K562 (cell line): ENCODE data around the gene LRRC10. TPM values are rescaled to one million over a fixed set of nuclear protein-coding genes. Genes with fewer than 3 reads are reported as not detected.

Experiments
- DIDO1 ChIP-seq: fragments of 450-650 bp; IDR thresholded peaks from 2 replicates; pipeline ENCODE4 v1.6.1; 2016; ENCODE audit warnings: low read depth, missing biosample characterization, missing genetic modification characterization
- ELF2 ChIP-seq: fragments of 250-450 bp; sonication (Bioruptor Pico); IDR thresholded peaks from 2 replicates; pipeline ENCODE4 v1.5.0; 2021; ENCODE audit warnings: mild to moderate bottlenecking
- ELF4 ChIP-seq: fragments of 450-650 bp; formaldehyde crosslinking; IDR thresholded peaks from 2 replicates; pipeline ENCODE4 v1.4.0; 2022; ENCODE audit warnings: missing genetic modification characterization
- EWSR1 ChIP-seq: fragments of 450-650 bp; IDR thresholded peaks from 2 replicates; pipeline ENCODE4 v1.6.1; 2018; ENCODE audit warnings: borderline replicate concordance, mild to moderate bottlenecking, low read depth, moderate library complexity; ENCODE audit not compliant: partially characterized antibody
- HMG20B ChIP-seq: fragments of 250-450 bp; sonication (Bioruptor Pico); IDR thresholded peaks from 2 replicates; pipeline ENCODE4 v1.5.0; 2021; ENCODE audit warnings: mild to moderate bottlenecking
- KLF13 ChIP-seq: fragments of 450-650 bp; IDR thresholded peaks from 2 replicates; pipeline ENCODE4 v1.6.1; 2016; ENCODE audit warnings: missing genetic modification characterization, low read depth, mild to moderate bottlenecking, missing compliant biosample characterization, moderate library complexity, borderline replicate concordance
- LARP7 ChIP-seq: fragments of 450-650 bp; IDR thresholded peaks from 2 replicates; pipeline ENCODE4 v1.6.1; 2016
- NFATC3 ChIP-seq: fragments of 450-650 bp; IDR thresholded peaks from 2 replicates; pipeline ENCODE4 v1.6.1; 2017; ENCODE audit warnings: mild to moderate bottlenecking
- NFIX ChIP-seq: fragments of 250-450 bp; sonication (Bioruptor Pico); IDR thresholded peaks from 2 replicates; pipeline ENCODE4 v1.4.0; 2020; ENCODE audit warnings: low read depth, mild to moderate bottlenecking, moderate library complexity
- NFYB ChIP-seq: IDR thresholded peaks from 2 replicates; pipeline ENCODE4 v1.6.1; 2011; ENCODE audit warnings: mild to moderate bottlenecking, moderate library complexity; ENCODE audit not compliant: insufficient read length; ENCODE audit errors: extremely low read depth
- NR2C1 ChIP-seq, 2 experiments: fragments of 450-650 bp; IDR thresholded peaks; 2 replicates each; pipeline ENCODE4 v1.6.1; 2017; ENCODE audit warnings: mild to moderate bottlenecking in 2 of 2, antibody characterized with exemption in 1 of 2, inconsistent platforms in 1 of 2, missing compliant biosample characterization in 1 of 2, missing genetic modification characterization in 1 of 2
- PCBP1 ChIP-seq: fragments of 200-400 bp; formaldehyde crosslinking; IDR thresholded peaks from 2 replicates; pipeline ENCODE4 v1.6.1; 2018; ENCODE audit warnings: mild to moderate bottlenecking, low read depth, low read length; ENCODE audit not compliant: poor library complexity, severe bottlenecking
- POLR3A ChIP-seq: IDR thresholded peaks from 2 replicates; pipeline ENCODE4 v1.6.1; 2011; ENCODE audit warnings: borderline replicate concordance, mild to moderate bottlenecking, moderate library complexity; ENCODE audit not compliant: insufficient read length, insufficient read depth; ENCODE audit errors: extremely low read depth
- RB1 ChIP-seq: fragments of 450-650 bp; IDR thresholded peaks from 2 replicates; pipeline ENCODE4 v1.6.1; 2017; ENCODE audit warnings: low read depth, mild to moderate bottlenecking
- SMARCB1 ChIP-seq: IDR thresholded peaks from 2 replicates; pipeline ENCODE4 v1.6.1; 2011; ENCODE audit warnings: improper control_type of control experiment, low read depth; ENCODE audit not compliant: insufficient read length
- SNIP1 ChIP-seq: fragments of 450-650 bp; IDR thresholded peaks from 2 replicates; pipeline ENCODE4 v1.7.1; 2017; ENCODE audit warnings: low read depth, mild to moderate bottlenecking
- THRAP3 ChIP-seq: fragments of 450-650 bp; IDR thresholded peaks from 2 replicates; pipeline ENCODE4 v1.6.1; 2016; ENCODE audit warnings: mild to moderate bottlenecking, inconsistent platforms, borderline replicate concordance
- polyA plus RNA-seq, 8 experiments: library from polyadenylated mRNA; depleted of rRNA in 4 of 8; stranded (reverse) in 5 of 8; unstranded in 3 of 8; fragments of >200 nt; fragmentation: Nextera tagmentation in 2 of 8; fragmentation: Illumina TruSeq in 1 of 8; extraction: Ambion mirVana in 2 of 8; extraction: Trizol in 1 of 8; gene quantifications; 2 replicates each; pipeline versions ENCODE4 v1.2.1 to v1.2.3, GENCODE V29; 2011 to 2014; ENCODE audit warnings: inconsistent platforms in 1 of 8, missing spikeins in 1 of 8
- total RNA-seq, 7 experiments: library from RNA; depleted of rRNA in 6 of 7; stranded (reverse); fragments of >200 nt in 6 of 7; fragmentation: Illumina TruSeq in 2 of 7; extraction: Trizol in 2 of 7; gene quantifications; 2 replicates each; pipeline versions ENCODE4 v1.2.1 to v1.2.3, GENCODE V29; 2011 to 2021; ENCODE audit warnings: low replicate concordance in 1 of 7
- TF ChIP-seq, protein P1 (sequence below): sonication (generic); formaldehyde crosslinking; IDR thresholded peaks from 2 replicates; pipeline ENCODE4 v1.8.0; 2022; ENCODE audit warnings: missing genetic modification reagents, mild to moderate bottlenecking, borderline replicate concordance
- TF ChIP-seq, protein P2 (sequence below): fragments of 450-650 bp; formaldehyde crosslinking; IDR thresholded peaks from 2 replicates; pipeline ENCODE4 v1.4.0; 2020; ENCODE audit warnings: mild to moderate bottlenecking, mixed read lengths
- TF ChIP-seq, protein P3 (sequence below): sonication (generic); formaldehyde crosslinking; IDR thresholded peaks from 2 replicates; pipeline ENCODE4 v1.8.0; 2022; ENCODE audit warnings: mild to moderate bottlenecking, low read depth, missing genetic modification reagents
- TF ChIP-seq, protein P4 (sequence below): IDR thresholded peaks from 2 replicates; pipeline ENCODE4 v1.6.1; 2011; ENCODE audit not compliant: insufficient read length; ENCODE audit errors: extremely low read depth

The LRRC10 gene
- total and polyA plus RNA-seq, 9 of the 15 experiments (the other 6 are each of a cell fraction or from before 2014, with no cell fraction given) = 0.09 TPM; not detected in 8

DNA sequence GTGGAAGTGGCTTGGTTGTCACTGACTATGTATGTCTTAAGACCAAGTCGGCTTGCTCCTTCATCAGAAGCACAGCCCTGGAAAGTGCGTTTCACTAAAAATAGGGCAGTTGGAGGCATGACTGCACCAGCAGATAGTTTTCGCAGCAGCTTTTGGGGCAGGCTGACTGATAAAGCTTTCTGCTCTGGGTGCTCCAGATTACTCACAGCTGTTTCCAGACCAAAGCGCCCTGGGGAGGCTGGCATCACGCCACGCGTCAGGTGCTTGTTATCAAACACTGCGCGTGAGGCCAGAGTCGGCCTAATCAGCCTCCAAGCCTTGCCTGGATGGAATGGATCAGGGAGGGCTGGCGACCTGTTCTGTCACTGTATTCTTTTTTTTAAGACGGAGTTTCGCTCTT, 13.3 kb upstream of the LRRC10 start (continued):
- TF ChIP-seq DIDO1 (tag) (peak; percentile 65), THRAP3 (no peak), NFATC3 (peak; percentile 71; the same call in 1 of the 2 replicates), SMARCB1 (peak; percentile 59), NR2C1 (IDR thresholded peaks at IDR 0.05) (no peak), NR2C1 (tag; IDR thresholded peaks at IDR 0.05) (peak; percentile 66; the same call in 1 of the 2 replicates), SNIP1 (no peak), LARP7 (no peak), NFYB (no peak), KLF13 (tag) (no peak), RB1 (peak; percentile 60; the same call in 1 of the 2 replicates), PCBP1 (no peak), NFIX (CRISPR knock-in tag) (no peak), EWSR1 (no peak), HMG20B (CRISPR knock-in tag) (no peak), POLR3A (no peak), ELF4 (CRISPR knock-in tag) (peak; percentile 38; the same call in 1 of the 2 replicates), ELF2 (CRISPR knock-in tag) (no peak)
- TF ChIP-seq, protein P1, sequence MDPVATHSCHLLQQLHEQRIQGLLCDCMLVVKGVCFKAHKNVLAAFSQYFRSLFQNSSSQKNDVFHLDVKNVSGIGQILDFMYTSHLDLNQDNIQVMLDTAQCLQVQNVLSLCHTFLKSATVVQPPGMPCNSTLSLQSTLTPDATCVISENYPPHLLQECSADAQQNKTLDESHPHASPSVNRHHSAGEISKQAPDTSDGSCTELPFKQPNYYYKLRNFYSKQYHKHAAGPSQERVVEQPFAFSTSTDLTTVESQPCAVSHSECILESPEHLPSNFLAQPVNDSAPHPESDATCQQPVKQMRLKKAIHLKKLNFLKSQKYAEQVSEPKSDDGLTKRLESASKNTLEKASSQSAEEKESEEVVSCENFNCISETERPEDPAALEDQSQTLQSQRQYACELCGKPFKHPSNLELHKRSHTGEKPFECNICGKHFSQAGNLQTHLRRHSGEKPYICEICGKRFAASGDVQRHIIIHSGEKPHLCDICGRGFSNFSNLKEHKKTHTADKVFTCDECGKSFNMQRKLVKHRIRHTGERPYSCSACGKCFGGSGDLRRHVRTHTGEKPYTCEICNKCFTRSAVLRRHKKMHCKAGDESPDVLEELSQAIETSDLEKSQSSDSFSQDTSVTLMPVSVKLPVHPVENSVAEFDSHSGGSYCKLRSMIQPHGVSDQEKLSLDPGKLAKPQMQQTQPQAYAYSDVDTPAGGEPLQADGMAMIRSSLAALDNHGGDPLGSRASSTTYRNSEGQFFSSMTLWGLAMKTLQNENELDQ (CRISPR knock-in tag) = no peak
- TF ChIP-seq, protein P2, sequence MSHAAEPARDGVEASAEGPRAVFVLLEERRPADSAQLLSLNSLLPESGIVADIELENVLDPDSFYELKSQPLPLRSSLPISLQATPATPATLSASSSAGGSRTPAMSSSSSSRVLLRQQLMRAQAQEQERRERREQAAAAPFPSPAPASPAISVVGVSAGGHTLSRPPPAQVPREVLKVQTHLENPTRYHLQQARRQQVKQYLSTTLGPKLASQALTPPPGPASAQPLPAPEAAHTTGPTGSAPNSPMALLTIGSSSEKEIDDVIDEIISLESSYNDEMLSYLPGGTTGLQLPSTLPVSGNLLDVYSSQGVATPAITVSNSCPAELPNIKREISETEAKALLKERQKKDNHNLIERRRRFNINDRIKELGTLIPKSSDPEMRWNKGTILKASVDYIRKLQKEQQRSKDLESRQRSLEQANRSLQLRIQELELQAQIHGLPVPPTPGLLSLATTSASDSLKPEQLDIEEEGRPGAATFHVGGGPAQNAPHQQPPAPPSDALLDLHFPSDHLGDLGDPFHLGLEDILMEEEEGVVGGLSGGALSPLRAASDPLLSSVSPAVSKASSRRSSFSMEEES (CRISPR knock-in tag) = peak; percentile 63
- TF ChIP-seq, protein P3, sequence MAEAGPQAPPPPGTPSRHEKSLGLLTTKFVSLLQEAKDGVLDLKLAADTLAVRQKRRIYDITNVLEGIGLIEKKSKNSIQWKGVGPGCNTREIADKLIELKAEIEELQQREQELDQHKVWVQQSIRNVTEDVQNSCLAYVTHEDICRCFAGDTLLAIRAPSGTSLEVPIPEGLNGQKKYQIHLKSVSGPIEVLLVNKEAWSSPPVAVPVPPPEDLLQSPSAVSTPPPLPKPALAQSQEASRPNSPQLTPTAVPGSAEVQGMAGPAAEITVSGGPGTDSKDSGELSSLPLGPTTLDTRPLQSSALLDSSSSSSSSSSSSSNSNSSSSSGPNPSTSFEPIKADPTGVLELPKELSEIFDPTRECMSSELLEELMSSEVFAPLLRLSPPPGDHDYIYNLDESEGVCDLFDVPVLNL = no peak
- TF ChIP-seq, protein P4, sequence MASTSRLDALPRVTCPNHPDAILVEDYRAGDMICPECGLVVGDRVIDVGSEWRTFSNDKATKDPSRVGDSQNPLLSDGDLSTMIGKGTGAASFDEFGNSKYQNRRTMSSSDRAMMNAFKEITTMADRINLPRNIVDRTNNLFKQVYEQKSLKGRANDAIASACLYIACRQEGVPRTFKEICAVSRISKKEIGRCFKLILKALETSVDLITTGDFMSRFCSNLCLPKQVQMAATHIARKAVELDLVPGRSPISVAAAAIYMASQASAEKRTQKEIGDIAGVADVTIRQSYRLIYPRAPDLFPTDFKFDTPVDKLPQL = no peak
